Panc1 (cell line): ENCODE data around the gene PPP1R9A. TPM values are rescaled to one million over a fixed set of nuclear protein-coding genes. Genes with fewer than 3 reads are reported as not detected.

Experiments used
- ATAC-seq: fragments of 200-7000 bp; cut with Tn5 transposase; 2 replicates; pipeline ENCODE4 v1.9.1; 2020; ENCODE audit warnings: mild to moderate bottlenecking, moderate library complexity
- BruUV-seq: library from RNA; stranded (reverse); fragments of 400-500 nt; replicated peaks from 2 replicates; lab custom pipeline; 2021; lab: Mats Ljungman, UMichigan
- CTCF ChIA-PET: fragments of 300-600 bp; sonication (Branson Sonifier 250); formaldehyde crosslinking; loops from one replicate; lab custom pipeline; 2022; ENCODE audit warnings: antibody characterized with exemption; lab: Charles Lee
- POLR2A ChIA-PET: fragments of 300-600 bp; sonication (Branson Sonifier 250); formaldehyde crosslinking; loops from one replicate; lab custom pipeline; 2022; ENCODE audit warnings: antibody characterized with exemption; lab: Charles Lee
- DNase-seq: peaks from one replicate; pipeline ENCODE4 v3.0.0-alpha.2; 2010; ENCODE audit warnings: low read depth, low spot score
- H3K27ac ChIP-seq: 2 replicates; pipeline ENCODE4 v1.5.1; 2011; ENCODE audit warnings: mild to moderate bottlenecking, low read length, inconsistent platforms
- H3K27me3 ChIP-seq: fragments of 200-500 bp; sonication (Bioruptor generic); 2 replicates; pipeline ENCODE4 v1.6.0; 2014; ENCODE audit warnings: low read length, inconsistent platforms; ENCODE audit not compliant: control insufficient read depth, insufficient read depth
- H3K36me3 ChIP-seq: fragments of 200-500 bp; sonication (Bioruptor generic); 2 replicates; pipeline ENCODE4 v1.5.1; 2014; ENCODE audit warnings: inconsistent platforms, mild to moderate bottlenecking, low read length, moderate library complexity; ENCODE audit not compliant: control insufficient read depth, insufficient read depth
- H3K4me1 ChIP-seq: 2 replicates; pipeline ENCODE4 v1.5.1; 2011; ENCODE audit warnings: inconsistent platforms, mild to moderate bottlenecking, low read length, moderate library complexity; ENCODE audit not compliant: control insufficient read depth, insufficient read depth
- H3K4me3 ChIP-seq, 2 experiments: 2 replicates each; pipeline ENCODE4 v1.5.1; 2011 to 2012; ENCODE audit warnings: low read depth in 2 of 2, low read length in 2 of 2, mild to moderate bottlenecking in 2 of 2, inconsistent platforms in 1 of 2, moderate library complexity in 1 of 2
- H3K9me3 ChIP-seq: fragments of 200-500 bp; sonication (Bioruptor generic); 2 replicates; pipeline ENCODE4 v1.5.1; 2014; ENCODE audit warnings: low read depth, mild to moderate bottlenecking, inconsistent platforms, low read length, moderate library complexity; ENCODE audit not compliant: control insufficient read depth, insufficient read depth
- CTCF ChIP-seq: fragments of 450-650 bp; IDR thresholded peaks from 2 replicates; pipeline ENCODE4 v1.5.1; 2017; ENCODE audit warnings: mild to moderate bottlenecking
- POLR2AphosphoS5 ChIP-seq: IDR thresholded peaks from 2 replicates; pipeline ENCODE4 v1.6.1; 2012; ENCODE audit warnings: mild to moderate bottlenecking, low read depth, low read length, moderate library complexity
- REST ChIP-seq, 2 experiments: IDR thresholded peaks; 2 replicates each; pipeline ENCODE4 v1.6.1; 2011 to 2012; ENCODE audit warnings: low read depth in 2 of 2, control low read depth in 1 of 2, low read length in 1 of 2, mild to moderate bottlenecking in 1 of 2, moderate library complexity in 1 of 2; ENCODE audit not compliant: insufficient read depth in 1 of 2
- SIN3A ChIP-seq: IDR thresholded peaks from 2 replicates; pipeline ENCODE4 v1.6.1; 2012; ENCODE audit warnings: low read depth, mild to moderate bottlenecking, low read length, moderate library complexity, borderline replicate concordance; ENCODE audit not compliant: insufficient read depth
- TCF7L2 ChIP-seq: IDR thresholded peaks from 2 replicates; pipeline ENCODE4 v1.6.1; 2011; ENCODE audit warnings: mild to moderate bottlenecking, low read depth, low read length, inconsistent platforms
- in situ Hi-C: cut with HindIII; loops from 2 replicates; pipeline ENCODE4 v1.10.0; 2016; ENCODE audit warnings: low sequenced_read_pairs, low pct_unique_long_range_greater_than_20kb
- intact Hi-C: fragments of 100-400 bp; cut with micrococcal nuclease; formaldehyde crosslinking; loops from one replicate; pipeline ENCODE4 v1.10.0; 2022; ENCODE audit not compliant: unreplicated experiment
- total RNA-seq: library from RNA; stranded (reverse); gene quantifications from one replicate; pipeline ENCODE4 v1.2.1, GENCODE V29; 2021; ENCODE audit not compliant: unreplicated experiment

The PPP1R9A gene
- total RNA-seq, 1 experiment from 2014 or later: 5.0 TPM

- ChIA-PET CTCF (no interaction called here), POLR2A (no interaction called here)
- no TSS peak for BruUV-seq
- H3K27me3 ChIP-seq: no peaks in the 10 kb centered on the region
- H3K27ac ChIP-seq: no peak overlapping the region
- intact Hi-C loops: no loop called here
- no peaks in the 10 kb centered on the region for H3K36me3 ChIP-seq
- TF ChIP-seq REST (IDR thresholded peaks at IDR 0.05; ENCODE audit: insufficient read depth in 1 of 2, low read depth in 2 of 2, low read length in 1 of 2) (no peak), SIN3A (no peak), TCF7L2 (no peak), CTCF (no peak), POLR2AphosphoS5 (no peak)
- no peak overlapping the region for H3K4me3 ChIP-seq
- H3K4me1 ChIP-seq: no peaks in the 10 kb centered on the region
- in situ Hi-C loops: no loop called here
- ATAC-seq (no peak), DNase-seq (no peak)
- H3K9me3 ChIP-seq: no peaks in the 10 kb centered on the region
Observed at GRCh38 chr7:95316588-95316987, 409.2 kb downstream of the PPP1R9A start.

GRCh38 chr7:95317546-95317945 lies 410.2 kb downstream of the PPP1R9A start:
- no peaks in the 10 kb centered on the region for H3K27me3 ChIP-seq
- TF ChIP-seq CTCF (no peak), TCF7L2 (no peak), POLR2AphosphoS5 (no peak), SIN3A (no peak), REST (IDR thresholded peaks at IDR 0.05; ENCODE audit: insufficient read depth in 1 of 2, low read depth in 2 of 2, low read length in 1 of 2) (no peak)
- DNase-seq (no peak), ATAC-seq (no peak)
- intact Hi-C loops: no loop called here
- H3K9me3 ChIP-seq: no peaks in the 10 kb centered on the region
- H3K36me3 ChIP-seq: no peaks in the 10 kb centered on the region
- no peaks in the 10 kb centered on the region for H3K4me1 ChIP-seq
- in situ Hi-C loops: no loop called here
- no peak overlapping the region for H3K27ac ChIP-seq
- CTCF ChIA-PET: no interaction called here
- no TSS peak for BruUV-seq
- no peak overlapping the region for H3K4me3 ChIP-seq
- POLR2A ChIA-PET: no interaction called here
